Measurements from ENCODE around the gene SLC7A10.
"Not testable (repeated sequence)": the region's sequence is repeated elsewhere in the genome, so short reads cannot be mapped to it uniquely, and the experiment has no call there.

SLC7A10 gene

DNA sequence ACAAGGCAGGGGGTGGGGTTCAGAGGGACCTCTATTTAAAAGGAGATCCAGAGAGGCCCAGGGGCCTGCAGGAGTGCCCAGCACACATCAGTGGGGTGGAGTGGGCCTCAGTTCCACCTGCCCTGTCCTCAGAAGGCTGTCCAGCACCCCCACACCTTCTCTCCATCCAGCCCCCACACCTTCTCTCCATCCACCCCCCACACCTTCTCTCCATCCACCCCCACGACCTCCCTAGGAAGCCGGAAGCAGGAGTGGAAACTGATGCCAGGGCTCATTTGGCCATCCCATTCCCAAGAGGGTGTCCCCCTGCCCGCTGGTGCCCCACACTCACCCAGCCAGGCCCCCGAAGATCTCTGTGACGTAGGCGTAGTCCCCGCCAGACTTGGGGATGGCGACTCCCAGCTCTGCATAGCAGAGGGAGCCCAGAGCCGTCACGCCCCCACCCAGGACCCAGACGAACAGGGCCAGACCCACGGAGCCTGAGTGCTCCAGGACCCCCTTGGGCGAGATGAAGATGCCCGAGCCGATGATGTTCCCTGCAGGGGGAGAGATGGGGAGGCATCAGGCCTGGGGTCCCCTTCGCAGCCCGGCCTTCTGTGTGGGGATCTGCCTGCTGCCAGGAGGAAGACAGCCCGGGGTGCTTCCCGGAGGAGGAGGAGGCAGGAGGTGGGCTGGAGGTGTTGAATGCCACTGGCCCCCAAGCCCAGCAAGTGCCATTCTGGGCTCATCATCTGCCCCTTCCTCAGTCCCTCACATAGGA is 10.0 kb downstream of the SLC7A10 start:
- no peak for DNase-seq

DNA sequence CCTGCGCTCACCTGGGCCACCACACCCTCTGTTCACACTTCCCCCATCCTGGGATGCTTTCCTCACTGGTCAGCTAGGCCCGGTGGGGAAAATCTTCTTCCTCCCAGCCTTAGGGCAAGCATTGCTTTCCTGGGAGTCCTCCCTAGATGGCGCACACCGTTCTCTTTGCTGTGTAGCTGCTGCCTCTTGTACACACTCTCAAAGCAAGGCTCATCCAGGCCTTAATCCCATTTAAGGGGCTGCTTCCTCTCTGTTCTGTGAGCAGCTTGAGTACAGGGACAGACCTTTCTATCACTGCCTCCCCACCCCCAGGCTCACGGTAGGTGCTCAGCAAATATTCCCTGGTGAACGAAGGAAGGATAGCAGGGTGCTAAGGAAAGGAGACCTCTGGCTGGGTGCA is 11.1 kb downstream of the SLC7A10 start:
- no peak for DNase-seq

DNA sequence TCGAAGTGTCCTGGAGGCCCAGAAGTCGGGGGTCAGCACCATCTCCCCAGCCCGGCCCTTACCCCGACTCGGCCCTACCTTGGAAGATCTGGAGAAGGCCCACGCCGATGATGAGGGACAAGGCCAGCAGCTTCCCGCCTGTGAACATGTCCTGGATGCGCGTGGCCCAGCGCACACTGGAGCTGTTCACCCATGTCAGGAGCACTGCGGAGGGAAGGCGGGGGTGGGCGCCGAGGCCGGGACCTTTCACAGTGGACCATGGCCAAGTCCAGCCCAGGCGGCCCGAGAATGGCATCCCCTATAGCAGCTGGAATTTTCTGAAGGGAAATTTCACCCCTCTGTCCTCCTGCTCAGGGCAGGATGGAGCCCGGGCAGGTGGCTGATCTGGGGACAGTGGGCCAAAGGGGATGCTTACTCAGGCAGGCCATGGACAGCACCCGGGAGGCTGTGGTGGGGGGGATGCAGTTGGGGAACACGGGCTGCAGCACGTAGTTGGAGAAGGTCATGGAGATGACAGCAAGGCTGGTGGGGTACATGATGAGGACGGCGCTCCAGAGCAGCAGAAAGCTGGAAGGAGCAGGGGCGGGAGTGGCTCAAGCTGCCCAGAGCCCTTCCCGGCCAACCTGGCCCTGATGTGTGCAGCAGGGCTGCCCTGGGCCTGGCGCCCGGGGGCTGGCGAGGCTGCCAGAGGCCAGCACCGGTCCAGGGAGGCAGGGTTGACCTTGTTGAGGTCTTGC is 13.0 kb downstream of the SLC7A10 start:
- no peak for DNase-seq

DNA sequence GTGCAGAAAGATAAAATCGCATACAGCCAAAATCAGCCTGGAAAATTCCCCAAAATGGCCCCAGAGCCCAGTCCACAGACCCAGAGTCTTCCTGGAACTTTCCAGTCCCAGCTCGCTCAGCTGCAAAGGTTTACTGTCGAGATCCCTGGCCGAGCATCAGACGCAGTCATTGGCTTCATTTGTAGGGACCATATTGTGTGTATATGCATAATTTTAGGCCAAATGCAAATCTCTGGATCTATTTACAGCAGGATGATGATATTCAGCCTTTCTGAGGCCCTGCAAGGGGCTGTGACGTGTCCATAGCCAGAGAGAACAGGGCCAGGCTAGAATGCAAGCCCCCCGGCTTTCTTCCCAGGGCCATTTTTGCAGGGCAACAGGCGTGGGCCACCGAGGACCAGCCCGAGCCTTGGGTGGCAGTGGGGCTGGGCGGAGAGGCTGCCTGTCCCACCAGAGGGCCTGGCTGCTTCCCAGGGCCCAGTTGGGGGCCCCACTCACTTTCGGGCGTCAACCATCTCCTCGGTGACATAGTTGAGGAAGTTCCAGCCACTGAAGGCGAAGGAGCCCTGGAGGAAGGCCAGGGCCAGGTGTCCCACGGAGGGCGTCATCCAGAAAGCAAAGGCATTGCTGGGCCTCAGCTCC is 13.7 kb downstream of the SLC7A10 start:
- DNase-seq = no peak

DNA sequence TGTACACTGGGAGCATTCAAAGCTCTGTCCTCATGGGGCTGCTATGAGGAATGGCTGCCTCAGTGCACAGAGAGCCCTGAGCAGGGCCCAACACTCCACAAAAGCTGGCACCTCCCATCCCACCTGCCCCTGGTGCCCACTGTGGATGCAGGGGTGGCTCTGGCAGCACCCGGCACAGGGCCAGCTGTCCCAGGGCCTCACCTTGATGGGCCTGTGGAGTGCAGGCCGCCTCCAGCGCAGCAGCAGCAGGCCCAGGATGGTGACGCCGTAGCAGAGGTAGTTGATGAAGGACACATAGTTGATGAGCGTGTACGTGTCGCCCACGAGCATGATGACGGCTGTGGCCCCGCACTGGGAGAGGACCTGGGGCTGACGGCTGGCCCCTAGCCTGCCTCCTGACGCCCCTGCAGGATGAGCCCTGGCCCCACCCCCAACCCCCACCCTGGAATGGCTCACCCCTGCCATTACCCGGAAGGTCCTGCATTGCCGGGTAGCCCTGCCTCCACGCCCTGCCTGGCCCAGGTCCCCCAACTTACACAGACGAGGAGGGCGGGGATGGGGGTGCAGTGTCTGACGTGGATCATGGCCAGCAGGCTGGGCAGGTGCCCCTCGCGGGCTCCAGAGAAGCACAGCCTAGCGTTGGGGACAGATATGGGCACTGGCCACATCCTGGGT is 15.2 kb downstream of the SLC7A10 start:
- DNase-seq = no peak

DNA sequence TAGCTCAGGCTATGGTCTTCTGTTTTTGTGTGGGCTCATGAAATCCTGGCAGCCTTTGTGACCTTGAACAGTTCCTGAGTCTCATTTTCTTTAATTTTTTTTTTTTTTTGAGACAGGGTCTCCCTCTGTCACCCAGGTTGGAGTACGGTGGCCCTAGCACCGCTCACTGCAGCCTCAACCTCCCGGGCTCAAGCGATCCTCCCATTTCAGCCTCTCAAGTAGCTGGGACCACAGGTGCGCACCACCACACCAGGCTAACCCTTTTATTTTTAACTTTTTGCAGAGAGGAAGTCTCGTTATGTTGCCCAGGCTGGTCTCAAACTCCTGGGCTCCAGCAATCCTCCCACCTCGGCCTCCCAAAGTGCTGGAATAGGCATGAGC is 15.8 kb downstream of the SLC7A10 start:
- DNase-seq = not testable (repeated sequence)

DNA sequence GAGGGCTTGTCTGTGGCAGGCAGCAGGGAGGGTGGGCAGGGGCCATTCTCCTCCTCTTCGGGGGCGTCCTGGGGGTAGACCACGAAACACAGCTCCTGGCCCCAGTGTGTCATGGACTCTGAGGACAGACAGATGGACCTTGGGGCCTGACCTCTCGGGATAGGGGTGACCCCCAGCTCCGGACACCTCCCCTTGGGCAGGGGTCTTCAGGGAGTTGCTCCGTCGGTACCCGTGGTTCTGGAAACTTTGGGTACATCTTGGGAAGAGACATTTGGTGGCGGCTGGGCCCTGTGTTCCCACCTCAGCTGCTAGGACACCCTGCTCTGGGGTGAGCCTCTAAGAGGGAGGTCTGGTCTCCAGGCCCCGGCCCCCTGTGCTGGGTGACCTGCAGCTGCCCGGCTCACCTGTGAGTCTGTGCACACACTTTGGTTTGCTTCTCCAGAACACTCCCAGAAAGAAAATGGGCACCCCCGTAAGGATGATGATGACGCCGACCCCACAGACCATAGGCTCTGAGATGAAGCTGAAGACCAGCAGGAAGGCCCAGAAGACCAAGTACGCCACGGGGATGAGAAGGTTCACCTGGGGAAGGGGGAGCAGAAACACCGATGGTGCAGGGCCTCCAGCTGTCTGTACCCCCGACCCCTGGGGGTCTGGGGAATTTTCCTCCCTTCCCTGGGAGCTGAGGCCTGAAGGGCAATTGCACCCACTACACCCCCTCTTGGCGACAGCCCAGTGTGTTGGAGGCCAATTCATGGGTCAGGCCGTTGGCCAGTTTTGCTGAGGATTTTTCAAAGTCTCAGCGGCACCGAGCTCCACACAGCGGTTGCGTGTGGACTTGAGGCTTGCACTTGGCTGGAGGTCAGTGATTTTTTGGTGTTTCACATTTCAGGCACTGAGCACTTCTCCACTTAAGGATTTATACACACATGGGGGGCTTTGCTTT is 16.5 kb downstream of the SLC7A10 start:
- no peak for DNase-seq

DNA sequence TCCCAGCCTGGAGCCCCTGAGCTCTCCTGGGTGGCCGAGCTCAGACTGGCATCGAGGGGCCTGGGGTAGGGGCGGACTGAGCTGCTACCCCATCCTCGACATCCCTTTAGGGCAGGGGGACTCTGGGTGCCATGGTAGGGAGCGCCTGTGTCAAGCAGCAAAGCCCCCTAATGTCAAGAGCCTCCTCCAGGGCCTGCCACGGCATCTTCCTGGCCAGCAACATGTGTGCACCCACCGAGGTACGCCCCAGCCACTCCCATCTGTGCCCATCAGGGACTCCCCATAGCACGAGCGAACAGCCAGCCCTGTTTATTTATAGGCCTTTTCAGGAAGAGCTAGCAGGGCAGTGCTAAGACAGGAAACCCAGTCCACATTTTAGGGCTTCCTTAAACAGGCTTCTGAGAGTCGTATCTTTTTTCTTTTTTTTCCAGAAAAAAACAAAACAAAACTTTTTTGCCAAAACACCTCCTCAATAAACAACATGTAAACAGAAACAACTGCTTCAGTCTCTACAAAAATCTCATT is 17.2 kb downstream of the SLC7A10 start:
- no peak for DNase-seq

DNA sequence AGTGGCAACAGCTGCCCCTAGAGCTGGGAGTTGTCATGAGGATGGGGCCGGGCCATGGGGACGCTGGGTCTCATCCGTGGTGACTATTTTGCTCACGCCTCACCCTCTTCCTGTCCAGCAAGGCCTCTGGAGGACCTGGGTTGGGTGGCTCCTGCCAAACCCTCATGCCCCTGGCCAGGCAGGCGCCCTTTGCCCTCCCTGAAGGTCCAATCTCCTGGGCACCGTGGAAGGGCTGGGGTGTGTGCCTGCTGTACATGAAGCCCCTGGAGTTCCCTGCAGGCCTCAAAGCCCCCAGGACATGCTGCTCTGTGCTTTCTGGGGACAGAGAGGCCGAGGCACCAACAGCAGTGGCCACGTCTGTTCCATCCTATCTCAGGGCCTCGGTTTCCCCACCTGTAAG is 17.7 kb downstream of the SLC7A10 start:
- DNase-seq = no peak

DNA sequence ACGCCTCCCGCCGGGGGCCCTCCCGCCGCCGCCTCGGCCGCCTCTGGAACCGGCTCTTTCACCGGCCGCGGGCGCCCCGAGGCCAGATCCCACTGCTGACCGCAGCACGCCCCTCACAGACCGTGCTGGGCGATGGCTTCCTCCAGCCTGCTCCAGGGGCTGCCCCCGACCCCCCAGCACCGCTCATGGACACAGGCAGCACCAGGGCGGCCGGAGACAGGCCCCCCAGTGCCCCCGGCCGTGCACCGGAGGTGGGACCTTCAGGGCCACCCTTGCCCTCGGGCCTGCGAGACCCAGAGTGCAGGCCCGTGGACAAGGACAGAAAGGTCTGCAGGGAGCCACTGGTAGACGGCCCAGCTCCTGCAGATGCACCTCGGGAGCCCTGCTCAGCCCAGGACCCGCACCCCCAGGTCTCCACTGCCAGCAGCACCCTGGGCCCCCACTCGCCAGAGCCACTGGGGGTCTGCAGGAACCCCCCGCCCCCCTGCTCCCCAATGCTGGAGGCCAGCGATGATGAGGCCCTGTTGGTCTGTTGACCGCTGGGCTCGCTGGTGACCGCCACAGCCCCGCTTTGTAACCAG is 18.5 kb downstream of the SLC7A10 start:
- DNase-seq = no peak

DNA sequence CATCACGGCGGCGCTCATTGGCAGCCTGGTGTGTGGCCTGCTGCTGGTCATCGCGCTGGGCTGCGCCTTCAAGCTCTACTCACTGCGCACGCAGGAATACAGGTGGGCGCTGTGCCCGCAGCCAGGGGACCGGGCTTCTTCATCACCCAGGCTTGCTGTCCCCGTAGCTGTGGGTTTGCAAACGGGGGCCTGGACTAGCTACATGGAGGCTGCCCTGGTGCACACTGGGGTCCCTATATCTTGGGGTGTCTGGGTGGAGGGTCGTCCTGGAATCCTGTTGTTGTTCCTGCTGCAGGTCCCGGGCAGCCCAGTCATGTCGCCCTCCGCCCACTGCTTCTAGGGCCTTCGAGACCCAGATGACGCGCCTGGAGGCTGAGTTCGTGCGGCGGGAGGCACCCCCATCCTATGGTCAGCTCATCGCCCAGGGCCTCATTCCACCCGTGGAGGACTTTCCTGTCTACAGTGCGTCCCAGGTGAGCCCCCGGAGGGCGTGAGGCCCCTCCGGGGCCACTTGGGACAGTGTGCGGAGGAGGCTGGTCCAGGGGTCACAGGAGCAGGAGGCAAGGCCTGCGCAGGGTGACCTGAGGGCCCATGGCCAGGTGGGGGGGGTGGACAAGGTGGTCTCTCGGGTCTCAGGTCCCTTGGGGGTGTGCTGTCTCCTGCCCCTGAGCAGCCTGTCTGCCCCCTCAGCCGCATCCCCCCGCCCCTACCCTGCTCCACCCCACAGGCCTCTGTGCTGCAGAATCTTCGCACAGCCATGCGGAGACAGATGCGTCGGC is 19.2 kb downstream of the SLC7A10 start:
- no peak for DNase-seq

DNA sequence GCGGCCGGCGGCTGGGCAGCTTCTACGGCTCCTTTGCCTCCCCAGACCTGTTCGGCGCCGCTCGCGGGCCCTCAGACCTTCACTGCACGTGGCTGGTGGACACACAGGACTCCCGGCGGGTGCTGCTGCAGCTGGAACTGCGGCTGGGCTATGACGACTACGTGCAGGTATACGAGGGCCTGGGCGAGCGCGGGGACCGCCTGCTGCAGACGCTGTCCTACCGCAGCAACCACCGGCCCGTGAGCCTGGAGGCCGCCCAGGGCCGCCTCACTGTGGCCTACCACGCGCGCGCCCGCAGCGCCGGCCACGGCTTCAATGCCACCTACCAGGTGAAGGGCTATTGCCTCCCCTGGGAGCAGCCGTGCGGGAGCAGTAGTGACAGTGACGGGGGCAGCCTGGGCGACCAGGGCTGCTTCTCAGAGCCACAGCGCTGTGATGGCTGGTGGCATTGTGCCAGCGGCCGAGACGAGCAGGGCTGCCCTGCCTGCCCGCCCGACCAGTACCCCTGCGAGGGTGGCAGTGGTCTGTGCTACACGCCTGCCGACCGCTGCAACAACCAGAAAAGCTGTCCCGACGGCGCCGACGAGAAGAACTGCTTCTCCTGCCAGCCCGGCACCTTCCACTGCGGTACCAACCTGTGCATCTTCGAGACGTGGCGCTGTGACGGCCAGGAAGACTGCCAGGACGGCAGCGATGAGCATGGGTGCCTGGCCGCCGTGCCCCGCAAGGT is 20.0 kb downstream of the SLC7A10 start:
- DNase-seq = no peak

DNA sequence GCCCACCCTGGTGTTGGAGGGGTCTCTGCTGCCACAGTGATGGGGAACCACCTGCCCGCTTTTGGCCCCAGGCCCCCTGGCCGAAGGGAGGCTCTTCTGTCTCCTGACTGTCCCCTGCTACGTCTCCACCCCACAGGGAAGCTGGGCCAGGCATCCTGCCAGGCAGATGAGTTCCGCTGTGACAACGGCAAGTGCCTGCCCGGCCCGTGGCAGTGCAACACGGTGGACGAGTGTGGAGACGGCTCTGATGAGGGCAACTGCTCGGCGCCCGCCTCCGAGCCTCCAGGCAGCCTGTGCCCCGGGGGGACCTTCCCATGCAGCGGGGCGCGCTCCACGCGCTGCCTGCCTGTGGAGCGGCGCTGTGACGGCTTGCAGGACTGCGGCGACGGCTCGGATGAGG is 20.5 kb downstream of the SLC7A10 start:
- DNase-seq = no peak

DNA sequence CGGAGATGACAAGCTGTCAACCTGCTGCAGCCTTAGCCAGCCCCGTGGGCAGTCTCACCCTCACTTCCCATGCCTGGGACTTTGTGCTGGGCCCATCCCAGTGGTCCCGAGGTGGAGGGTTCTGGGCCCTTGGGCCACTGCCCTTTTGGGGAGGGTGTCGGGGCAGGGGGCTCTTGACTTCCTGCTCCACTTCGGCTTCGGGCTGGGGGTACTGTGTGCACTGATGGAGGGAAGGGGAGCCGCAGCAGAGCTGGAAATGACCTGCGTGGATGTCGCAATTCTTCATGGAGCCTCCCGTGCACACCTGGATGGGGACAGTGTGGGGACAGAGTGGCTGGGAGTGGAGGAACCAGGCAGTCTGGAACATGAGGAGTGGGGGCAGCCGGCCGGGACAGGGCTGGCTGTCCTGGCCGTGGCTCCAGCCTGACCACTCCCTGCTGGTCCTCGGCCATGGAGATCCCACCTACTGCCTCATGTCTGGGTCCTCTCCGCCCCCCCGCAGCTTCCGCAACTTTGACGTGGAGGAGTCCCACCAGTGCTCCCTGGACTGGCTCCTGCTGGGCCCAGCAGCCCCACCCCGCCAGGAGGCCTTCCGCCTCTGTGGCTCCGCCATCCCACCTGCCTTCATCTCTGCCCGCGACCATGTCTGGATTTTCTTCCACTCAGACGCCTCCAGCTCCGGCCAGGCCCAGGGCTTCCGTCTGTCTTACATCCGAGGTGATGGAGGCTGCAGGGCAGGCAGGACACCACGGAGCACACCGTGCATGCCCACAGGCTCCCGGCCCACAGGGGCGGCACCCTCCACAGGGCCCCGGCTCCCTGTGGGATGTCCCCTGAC is 21.3 kb downstream of the SLC7A10 start:
- no peak for DNase-seq

DNA sequence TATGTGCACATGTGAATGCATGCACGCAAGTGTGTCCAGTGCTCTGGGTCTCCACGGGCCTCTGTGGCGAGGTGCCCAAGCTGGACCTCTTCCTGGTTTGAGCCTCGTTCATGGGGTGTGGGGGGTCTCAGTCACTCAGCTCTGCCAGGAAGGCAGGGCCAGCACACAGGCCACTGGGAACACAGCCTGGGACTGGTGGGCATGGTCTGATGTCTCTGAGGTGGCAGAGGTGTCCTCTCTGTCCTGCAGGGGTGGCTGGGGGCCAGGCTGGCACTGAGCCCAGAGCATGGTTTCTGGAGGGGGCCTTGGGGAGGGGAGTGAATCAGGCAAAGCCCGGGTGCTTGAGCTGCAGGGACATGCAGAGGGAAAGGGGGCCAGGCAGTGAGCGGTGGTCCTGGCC is 22.1 kb downstream of the SLC7A10 start:
- DNase-seq = no peak

DNA sequence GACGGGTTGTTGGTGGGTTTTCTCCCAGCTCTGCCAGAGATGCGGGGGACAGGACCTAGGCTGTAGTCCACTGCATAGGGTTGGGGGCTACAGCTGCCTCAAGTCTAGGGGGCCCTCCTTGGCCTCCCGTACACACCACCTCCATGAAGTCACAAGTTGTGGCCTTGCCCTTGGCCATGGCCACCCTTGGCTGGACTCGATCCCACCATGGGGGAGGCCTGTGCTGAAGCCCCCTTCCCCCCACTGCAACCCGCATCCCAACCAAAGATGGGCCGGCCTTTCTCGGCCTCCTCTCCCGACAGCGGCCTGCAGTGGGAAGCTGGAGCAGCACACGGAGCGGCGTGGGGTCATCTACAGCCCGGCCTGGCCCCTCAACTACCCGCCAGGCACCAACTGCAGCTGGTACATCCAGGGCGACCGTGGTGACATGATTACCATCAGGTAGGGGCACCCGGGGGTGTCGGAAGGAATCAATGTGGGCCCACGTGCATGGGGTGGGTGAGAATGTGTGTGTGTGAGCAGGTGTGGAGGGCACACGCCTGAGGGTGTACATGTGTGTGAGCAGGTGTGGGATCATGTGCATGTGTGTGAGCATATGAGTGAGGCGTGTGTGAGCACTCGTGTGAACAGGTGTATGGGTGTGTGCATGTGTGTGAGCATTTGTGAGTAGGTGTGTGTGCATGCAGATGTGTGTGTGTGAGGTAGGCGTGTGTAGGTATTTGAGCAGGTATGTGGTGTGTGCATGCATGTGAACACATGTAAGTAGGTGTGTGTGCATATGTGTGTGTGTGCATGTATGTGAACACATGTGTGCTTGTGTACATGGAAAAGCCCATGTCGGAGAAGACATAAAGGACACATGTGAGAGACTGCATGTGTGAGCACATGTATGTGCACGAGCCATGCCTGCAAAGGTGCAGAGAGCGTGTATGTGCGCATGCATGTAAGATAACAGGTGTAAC is 22.8 kb downstream of the SLC7A10 start:
- DNase-seq = no peak

DNA sequence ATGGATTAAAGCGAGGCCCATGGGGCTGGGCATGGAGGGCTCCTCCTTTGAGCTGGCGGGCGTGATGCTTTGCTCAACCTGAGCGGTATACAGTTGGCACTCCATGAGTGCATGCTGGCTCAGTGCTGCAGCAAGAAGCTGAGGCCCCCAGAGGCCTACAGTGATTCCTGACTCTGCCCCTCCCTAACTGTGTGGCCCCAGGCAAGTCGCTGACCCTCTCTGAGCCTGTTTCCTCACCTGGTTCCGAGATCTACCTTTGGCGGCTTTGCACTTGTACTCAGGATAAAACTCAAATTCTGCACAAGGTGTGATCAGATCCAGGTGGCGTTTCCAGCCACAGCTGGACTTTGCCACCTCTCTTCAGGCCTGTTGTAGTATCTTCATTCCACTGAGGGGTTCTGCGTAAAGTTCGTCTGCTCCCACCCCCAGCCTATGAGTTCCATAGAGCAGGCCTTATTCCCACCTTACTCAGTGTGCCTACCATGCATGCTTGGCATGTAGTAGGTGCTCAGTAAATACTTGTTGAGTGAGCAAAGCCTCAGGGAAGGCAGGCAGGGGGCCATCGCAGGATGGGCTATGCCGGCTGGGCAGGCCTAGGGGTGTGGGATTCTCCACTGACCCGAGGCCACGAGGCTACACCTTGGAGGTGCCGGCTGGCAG is 23.6 kb downstream of the SLC7A10 start:
- DNase-seq = no peak

Data from activated T-cell treated with anti-CD3 and anti-CD28 coated beads, Interleukin-2, amount 50 U/mL, for 1 hour (primary cell).